Tibial nerve (tissue), 4 donors: Measurements from ENCODE around the gene ZNF516.

Source experiments
- CTCF ChIP-seq, 5 experiments: fragments of 200-600 bp in 3 of 5; fragments of 450-650 bp in 2 of 5; sonication (generic) in 3 of 5; IDR thresholded peaks; one replicate each; pipeline ENCODE4 v1.5.1; 2016 to 2019; ENCODE audit warnings: antibody characterized with exemption in 5 of 5, mild to moderate bottlenecking in 3 of 5, moderate library complexity in 2 of 5
- EP300 ChIP-seq, 2 donors: sonication (generic); formaldehyde crosslinking; IDR thresholded peaks; one replicate each; pipeline ENCODE4 v1.6.1; 2017; ENCODE audit warnings: antibody characterized with exemption in 2 of 2, mild to moderate bottlenecking in 1 of 2
- POLR2A ChIP-seq, 2 donors: fragments of 450-650 bp; IDR thresholded peaks; one replicate each; pipeline ENCODE4 v1.6.1; 2017; ENCODE audit warnings: antibody characterized with exemption in 2 of 2, mild to moderate bottlenecking in 2 of 2, moderate library complexity in 2 of 2

- TF ChIP-seq CTCF (IDR thresholded peaks at IDR 0.05) (no peak), POLR2A (IDR thresholded peaks at IDR 0.05) (no peak), EP300 (IDR thresholded peaks at IDR 0.05) (peak in 1 of 2 donors; percentile 61)
Measured at GRCh38 chr18:76450452-76451395, 44.3 kb downstream of the ZNF516 start.
